ENCODE measurements around the gene RDH13. TPM values are rescaled to one million over a fixed set of nuclear protein-coding genes. Genes with fewer than 3 reads are reported as not detected.
"Not testable (repeated sequence)": the region's sequence is repeated elsewhere in the genome, so short reads cannot be mapped to it uniquely, and the experiment has no call there.

Gene RDH13
- total RNA-seq, 1 experiment from 2014 or later, result 39.5 TPM

- no peak for DNase-seq (ENCODE audit: low spot score)
- Mint-ChIP-seq H3K9me3 (no peaks in the 10 kb centered on the region), H3K4me3 (no peak overlapping the region), H3K27ac (no peak overlapping the region), H3K4me1 (peaks cover 3% of the 10 kb centered on the region; the same call in 1 of the 2 replicates), H3K36me3 (peaks cover 30% of the 10 kb centered on the region), H3K27me3 (ENCODE audit: low read depth) (no peaks in the 10 kb centered on the region)
- ATAC-seq, result no peak
- ChIA-PET POLR2A (no interaction called here), CTCF (no interaction called here)
- TF ChIP-seq AFF4 (CRISPR knock-in tag; IDR thresholded peaks at IDR 0.05; ENCODE audit: borderline replicate concordance), result no peak
- TF ChIP-seq ZNF263 (CRISPR knock-in tag; IDR thresholded peaks at IDR 0.05; ENCODE audit: low read depth), result no peak
- no peak for TF ChIP-seq ELF4 (CRISPR knock-in tag; IDR thresholded peaks at IDR 0.05; ENCODE audit: low read depth)
- TF ChIP-seq ZBTB21 (CRISPR knock-in tag; IDR thresholded peaks at IDR 0.05; ENCODE audit: borderline replicate concordance), result no peak
- no peak for TF ChIP-seq ZNF423 (CRISPR knock-in tag; IDR thresholded peaks at IDR 0.05)
- no peak for TF ChIP-seq JUN (CRISPR knock-in tag; IDR thresholded peaks at IDR 0.05)
- TF ChIP-seq KAT7 (CRISPR knock-in tag; IDR thresholded peaks at IDR 0.05; ENCODE audit: borderline replicate concordance), result no peak
- no peak for TF ChIP-seq MAX (CRISPR knock-in tag; IDR thresholded peaks at IDR 0.05)
- TF ChIP-seq FOXP1 (CRISPR knock-in tag; IDR thresholded peaks at IDR 0.05; ENCODE audit: borderline replicate concordance), result no peak
- TF ChIP-seq ESRRA (CRISPR knock-in tag; IDR thresholded peaks at IDR 0.05; ENCODE audit: borderline replicate concordance), result no peak
- TF ChIP-seq ATF2 (CRISPR knock-in tag; IDR thresholded peaks at IDR 0.05; ENCODE audit: borderline replicate concordance, low read depth), result no peak
- no peak for TF ChIP-seq NFE2L1 (CRISPR knock-in tag; IDR thresholded peaks at IDR 0.05)
- TF ChIP-seq MXD4 (CRISPR knock-in tag; IDR thresholded peaks at IDR 0.05; ENCODE audit: borderline replicate concordance), result no peak
- no peak for TF ChIP-seq ZNF219 (CRISPR knock-in tag; IDR thresholded peaks at IDR 0.05; ENCODE audit: borderline replicate concordance)
- no peak for TF ChIP-seq RELA (CRISPR knock-in tag; IDR thresholded peaks at IDR 0.05; ENCODE audit: borderline replicate concordance)
- no peak for TF ChIP-seq ZNF532 (CRISPR knock-in tag; IDR thresholded peaks at IDR 0.05; ENCODE audit: borderline replicate concordance)
- no peak for TF ChIP-seq SMAD3 (CRISPR knock-in tag; IDR thresholded peaks at IDR 0.05; ENCODE audit: borderline replicate concordance)
Measured at GRCh38 chr19:55041244-55041626, 21.7 kb downstream of the RDH13 start.

- H3K9me3 Mint-ChIP-seq; H3K27ac Mint-ChIP-seq; CTCF ChIA-PET; DNase-seq (ENCODE audit: low spot score); H3K4me1 Mint-ChIP-seq; ATAC-seq; H3K27me3 Mint-ChIP-seq (ENCODE audit: low read depth); H3K4me3 Mint-ChIP-seq: not testable (repeated sequence)
- POLR2A ChIA-PET, result interaction anchor here (0.6 kb wide), 1 partner anchor 100 kb away, joined by 5 read pairs; no protein-coding TSS in a partner anchor
- peaks cover 30% of the 10 kb centered on the region for H3K36me3 Mint-ChIP-seq
Measured at GRCh38 chr19:55040654-55041053, 22.3 kb downstream of the RDH13 start.

- POLR2A ChIA-PET, H3K27ac Mint-ChIP-seq: not testable (repeated sequence)
- CTCF ChIA-PET, result interaction anchor here (1.2 to 1.3 kb wide), 2 partner anchors 10 to 156 kb away, joined by 3 to 5 read pairs; no protein-coding TSS in a partner anchor
Measured at GRCh38 chr19:55037603-55038002, 25.3 kb downstream of the RDH13 start.

More at GRCh38 chr19:55037603-55038002, 25.3 kb downstream of the RDH13 start:
- ATAC-seq; H3K4me3 Mint-ChIP-seq; DNase-seq (ENCODE audit: low spot score); H3K27me3 Mint-ChIP-seq (ENCODE audit: low read depth); H3K9me3 Mint-ChIP-seq; H3K4me1 Mint-ChIP-seq; H3K36me3 Mint-ChIP-seq: not testable (repeated sequence)
